Tibial nerve (tissue), 4 donors: ENCODE results near the gene OSBPL9.

ENCODE experiments used
- CTCF ChIP-seq, 5 experiments: fragments of 200-600 bp in 3 of 5; fragments of 450-650 bp in 2 of 5; sonication (generic) in 3 of 5; IDR thresholded peaks; one replicate each; pipeline ENCODE4 v1.5.1; 2016 to 2019; ENCODE audit warnings: antibody characterized with exemption in 5 of 5, mild to moderate bottlenecking in 3 of 5, moderate library complexity in 2 of 5
- EP300 ChIP-seq, 2 donors: sonication (generic); formaldehyde crosslinking; IDR thresholded peaks; one replicate each; pipeline ENCODE4 v1.6.1; 2017; ENCODE audit warnings: antibody characterized with exemption in 2 of 2, mild to moderate bottlenecking in 1 of 2
- POLR2A ChIP-seq, 2 donors: fragments of 450-650 bp; IDR thresholded peaks; one replicate each; pipeline ENCODE4 v1.6.1; 2017; ENCODE audit warnings: antibody characterized with exemption in 2 of 2, mild to moderate bottlenecking in 2 of 2, moderate library complexity in 2 of 2

DNA sequence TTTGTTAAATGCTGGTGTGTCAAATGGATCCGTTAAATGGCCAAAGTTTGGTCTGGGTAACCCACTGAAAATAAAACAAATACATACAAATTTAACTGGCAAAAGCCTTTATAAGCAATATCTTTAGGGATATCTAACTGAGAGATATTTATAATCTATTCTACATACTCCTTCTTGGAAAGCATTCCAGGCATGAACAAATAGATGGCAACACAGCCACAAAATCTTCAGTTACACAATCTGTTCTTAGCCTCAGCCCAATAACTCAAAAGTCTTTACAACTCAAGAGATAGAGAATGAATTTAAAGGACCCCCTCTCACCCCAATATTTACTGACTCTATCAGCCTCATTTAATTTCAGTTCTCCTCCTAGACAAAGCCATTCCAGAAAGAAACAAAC, 202.9 kb downstream of the OSBPL9 start:
- TF ChIP-seq CTCF (IDR thresholded peaks at IDR 0.05) (no peak), POLR2A (IDR thresholded peaks at IDR 0.05) (no peak), EP300 (IDR thresholded peaks at IDR 0.05) (no peak)
